ENCODE results near the gene ZFYVE28.

DNA sequence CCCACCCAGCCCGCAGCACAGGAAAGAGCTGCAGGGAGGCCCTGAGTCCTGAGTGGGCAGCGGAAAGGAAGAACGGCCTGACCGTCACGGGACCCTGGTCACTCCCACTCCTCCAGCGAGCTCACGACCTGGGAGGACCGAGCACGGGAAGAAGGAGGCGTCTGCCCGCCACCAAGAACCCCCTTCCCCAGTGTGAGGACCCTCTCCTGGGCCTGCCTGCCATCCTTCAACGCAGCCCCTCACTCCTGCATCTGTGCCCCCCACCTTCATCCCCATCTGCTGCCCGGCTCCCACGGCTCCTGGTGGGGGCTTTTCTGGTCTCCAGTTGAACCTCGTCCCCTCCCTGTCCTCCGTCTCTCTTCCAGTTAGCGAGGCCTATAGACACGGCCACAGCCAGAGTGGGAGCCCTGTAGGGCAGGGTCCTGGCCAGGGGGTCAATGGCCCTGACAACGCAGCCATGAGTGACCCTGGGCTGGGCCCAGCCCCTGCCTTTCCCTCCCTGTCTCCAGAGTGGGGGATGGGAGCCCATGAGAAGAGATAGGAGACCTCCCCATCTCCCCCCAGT, 115.2 kb downstream of the ZFYVE28 start:
- TF ChIP-seq POLR2A (IDR thresholded peaks at IDR 0.05) = no peak
- TF ChIP-seq, protein P1, sequence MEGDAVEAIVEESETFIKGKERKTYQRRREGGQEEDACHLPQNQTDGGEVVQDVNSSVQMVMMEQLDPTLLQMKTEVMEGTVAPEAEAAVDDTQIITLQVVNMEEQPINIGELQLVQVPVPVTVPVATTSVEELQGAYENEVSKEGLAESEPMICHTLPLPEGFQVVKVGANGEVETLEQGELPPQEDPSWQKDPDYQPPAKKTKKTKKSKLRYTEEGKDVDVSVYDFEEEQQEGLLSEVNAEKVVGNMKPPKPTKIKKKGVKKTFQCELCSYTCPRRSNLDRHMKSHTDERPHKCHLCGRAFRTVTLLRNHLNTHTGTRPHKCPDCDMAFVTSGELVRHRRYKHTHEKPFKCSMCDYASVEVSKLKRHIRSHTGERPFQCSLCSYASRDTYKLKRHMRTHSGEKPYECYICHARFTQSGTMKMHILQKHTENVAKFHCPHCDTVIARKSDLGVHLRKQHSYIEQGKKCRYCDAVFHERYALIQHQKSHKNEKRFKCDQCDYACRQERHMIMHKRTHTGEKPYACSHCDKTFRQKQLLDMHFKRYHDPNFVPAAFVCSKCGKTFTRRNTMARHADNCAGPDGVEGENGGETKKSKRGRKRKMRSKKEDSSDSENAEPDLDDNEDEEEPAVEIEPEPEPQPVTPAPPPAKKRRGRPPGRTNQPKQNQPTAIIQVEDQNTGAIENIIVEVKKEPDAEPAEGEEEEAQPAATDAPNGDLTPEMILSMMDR (IDR thresholded peaks at IDR 0.05) = no peak
